ENCODE data around the gene DUS1L.

The DUS1L gene

DNA sequence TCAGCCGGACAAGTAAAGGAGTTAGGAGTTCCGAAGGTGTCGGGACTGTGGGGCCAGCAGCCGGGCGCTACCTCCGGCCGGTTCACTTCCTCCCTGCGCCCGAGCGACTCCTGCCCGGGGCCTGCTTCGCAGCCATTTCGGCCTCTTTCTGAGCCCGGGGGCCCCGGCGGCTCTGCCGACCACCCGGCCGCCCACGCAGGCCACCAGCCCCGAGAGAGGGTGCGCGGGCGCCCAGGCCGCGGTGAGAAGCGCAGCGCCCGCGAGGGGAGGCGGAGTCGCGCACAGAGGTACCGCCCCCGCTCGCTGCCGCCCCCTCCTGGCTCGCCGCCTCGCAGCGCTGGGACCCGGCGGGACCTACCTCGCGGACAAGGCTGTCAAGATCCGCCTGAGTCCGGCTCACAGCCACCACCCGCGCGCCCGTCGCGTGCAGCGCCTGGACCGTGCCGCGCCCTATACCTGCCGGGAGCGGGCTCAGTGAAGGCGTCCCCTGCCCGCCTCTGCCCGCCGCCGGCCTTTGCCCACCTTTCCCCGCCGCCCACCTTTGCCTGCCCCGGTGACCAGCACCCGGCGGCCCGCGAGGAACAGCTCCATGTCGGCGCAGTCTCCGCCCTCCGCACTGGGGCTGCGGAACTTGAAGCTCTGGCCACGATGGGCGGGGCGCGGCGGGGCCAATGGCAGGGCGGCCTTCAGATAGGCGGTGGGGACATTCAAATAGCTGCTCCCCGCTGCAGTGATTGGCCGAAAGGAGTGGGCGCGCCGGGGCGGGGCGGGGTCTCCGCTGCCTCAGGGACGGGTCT lies 28.3 kb downstream of the DUS1L start, which contains the start of gene DCXR:
DCXR (minus strand) TSS at position 606 of the 797 bp plus-strand sequence; CDS start at position 591, 15 bp downstream.
- Histone ChIP-seq H3K27me3 (ENCODE audit: insufficient read depth, low read length) (no peaks in the 10 kb centered on the region), H3K36me3 (ENCODE audit: insufficient read depth, low read length) (peaks cover 7% of the 10 kb centered on the region), H3K4me3 (ENCODE audit: low read length) (peak within 1 kb of the TSS; percentile 85), H2AFZ (ENCODE audit: low read depth, low read length) (peak within 1 kb of the TSS; percentile 33), H3K9me3 (ENCODE audit: low read length) (no peaks in the 10 kb centered on the region), H3K4me1 (ENCODE audit: insufficient read depth, low read length) (peaks cover 23% of the 10 kb centered on the region)

DNA sequence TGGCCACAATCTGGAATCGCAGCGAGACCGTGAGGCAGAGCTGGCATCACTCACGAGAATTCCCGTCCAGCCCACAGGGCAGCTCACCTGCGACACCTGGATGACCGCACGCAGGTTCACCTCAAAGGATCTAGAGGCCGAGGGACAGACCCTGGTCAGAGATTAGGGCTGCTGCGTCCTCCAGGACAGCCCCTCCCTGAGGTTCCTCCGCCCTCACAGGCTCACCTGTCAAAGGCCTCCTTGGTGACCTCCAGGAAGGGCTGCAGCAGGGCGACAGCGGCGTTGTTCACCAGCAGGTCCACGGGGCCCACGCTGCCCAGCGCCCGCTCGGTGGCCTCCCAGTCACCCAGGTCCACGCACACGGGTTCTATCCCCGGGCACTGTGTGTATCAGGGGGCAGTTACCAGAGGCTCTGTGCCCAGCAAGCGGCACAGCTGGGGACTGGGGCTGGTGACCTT lies 28.9 kb downstream of the DUS1L start:
- Histone ChIP-seq H3K4me3 (ENCODE audit: low read length) (peak overlapping the region; percentile 85), H3K27me3 (ENCODE audit: insufficient read depth, low read length) (no peaks in the 10 kb centered on the region), H3K36me3 (ENCODE audit: insufficient read depth, low read length) (peaks cover 7% of the 10 kb centered on the region), H2AFZ (ENCODE audit: low read depth, low read length) (no peak overlapping the region), H3K9me3 (ENCODE audit: low read length) (no peaks in the 10 kb centered on the region), H3K4me1 (ENCODE audit: insufficient read depth, low read length) (peaks cover 27% of the 10 kb centered on the region)

DNA sequence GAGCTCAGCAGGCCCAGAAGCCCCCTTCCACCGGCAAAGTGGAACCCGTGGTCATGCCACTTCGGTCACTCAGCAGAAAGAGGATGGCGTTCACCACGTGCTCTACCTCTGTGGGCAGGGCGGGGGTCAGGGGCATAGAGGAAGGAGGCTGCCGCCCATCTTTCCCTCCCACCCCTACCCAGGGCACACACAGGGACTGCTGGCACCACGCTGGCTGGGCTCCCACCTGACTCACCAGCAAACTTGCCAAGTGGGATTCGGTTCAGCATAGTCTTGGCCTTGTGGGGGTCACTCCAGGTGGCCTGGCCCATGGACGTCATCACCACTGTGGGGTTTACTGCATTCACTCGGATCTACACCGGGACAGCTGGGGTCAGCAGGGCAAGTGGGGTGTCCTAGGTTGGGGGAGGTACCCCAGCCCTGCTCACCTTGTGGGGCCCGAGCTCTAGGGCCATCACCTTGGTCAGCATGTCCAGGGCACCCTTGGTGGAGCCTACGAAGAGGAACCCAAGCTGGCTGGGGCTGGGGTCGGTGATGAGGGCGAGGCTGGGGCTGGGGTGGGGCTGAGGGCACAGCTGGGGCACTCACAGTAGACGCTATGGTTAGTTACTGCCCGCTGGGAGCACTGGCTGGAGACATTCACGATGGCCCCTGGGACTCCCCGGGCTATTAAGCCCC lies 29.5 kb downstream of the DUS1L start:
- no peaks in the 10 kb centered on the region for H3K27me3 ChIP-seq (ENCODE audit: insufficient read depth, low read length)
- peak overlapping the region; percentile 85 for H3K4me3 ChIP-seq (ENCODE audit: low read length)
- peaks cover 7% of the 10 kb centered on the region for H3K36me3 ChIP-seq (ENCODE audit: insufficient read depth, low read length)
- no peaks in the 10 kb centered on the region for H3K9me3 ChIP-seq (ENCODE audit: low read length)
- H3K4me1 ChIP-seq (ENCODE audit: insufficient read depth, low read length) = peaks cover 27% of the 10 kb centered on the region
- H2AFZ ChIP-seq (ENCODE audit: low read depth, low read length) = no peak overlapping the region

GRCh38 chr17:82035488-82035887 lies 30.1 kb downstream of the DUS1L start:
- H2AFZ ChIP-seq (ENCODE audit: low read depth, low read length) = no peak overlapping the region
- H3K4me1 ChIP-seq (ENCODE audit: insufficient read depth, low read length) = peaks cover 30% of the 10 kb centered on the region
- H3K4me3 ChIP-seq (ENCODE audit: low read length) = no peak overlapping the region
- H3K27me3 ChIP-seq (ENCODE audit: insufficient read depth, low read length) = no peaks in the 10 kb centered on the region
- H3K36me3 ChIP-seq (ENCODE audit: insufficient read depth, low read length) = peaks cover 7% of the 10 kb centered on the region
- no peaks in the 10 kb centered on the region for H3K9me3 ChIP-seq (ENCODE audit: low read length)

DNA sequence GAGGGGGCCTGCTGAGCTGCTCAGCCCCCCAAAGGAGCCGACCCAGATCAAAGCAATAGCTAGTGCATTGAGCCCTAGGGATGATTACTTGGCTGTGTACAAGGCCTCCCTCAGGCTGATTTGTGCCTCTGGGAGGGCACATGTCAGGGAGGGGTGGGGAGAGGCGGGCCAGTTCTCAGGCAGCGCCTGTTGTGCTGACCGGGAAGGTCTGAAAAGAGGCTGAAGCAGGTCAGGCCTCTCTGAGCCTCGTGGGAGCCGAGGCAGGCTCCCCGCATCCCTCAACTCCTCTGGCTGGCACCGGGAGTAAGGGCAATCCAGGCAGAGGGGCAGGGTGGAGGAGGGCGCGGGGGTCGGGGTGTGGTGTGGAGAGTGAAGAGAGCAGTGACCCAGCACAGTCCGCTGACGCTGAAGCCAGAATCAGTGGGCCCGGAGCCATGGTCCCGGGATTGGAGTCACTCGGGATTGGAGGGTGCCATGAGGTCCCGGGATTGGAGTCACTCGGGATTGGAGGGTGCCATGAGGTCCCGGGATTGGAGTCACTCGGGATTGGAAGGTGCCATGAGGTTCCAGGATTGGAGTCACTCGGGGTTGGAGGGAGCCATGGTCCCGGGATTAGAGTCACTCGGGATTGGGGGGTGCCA lies 31.1 kb downstream of the DUS1L start:
- H3K4me1 ChIP-seq (ENCODE audit: insufficient read depth, low read length) = peaks cover 33% of the 10 kb centered on the region
- no peak overlapping the region for H3K4me3 ChIP-seq (ENCODE audit: low read length)
- peaks cover 7% of the 10 kb centered on the region for H3K36me3 ChIP-seq (ENCODE audit: insufficient read depth, low read length)
- no peaks in the 10 kb centered on the region for H3K9me3 ChIP-seq (ENCODE audit: low read length)
- no peaks in the 10 kb centered on the region for H3K27me3 ChIP-seq (ENCODE audit: insufficient read depth, low read length)
- no peak overlapping the region for H2AFZ ChIP-seq (ENCODE audit: low read depth, low read length)

GRCh38 chr17:82033359-82034085 lies 32.1 kb downstream of the DUS1L start:
- Histone ChIP-seq H3K4me1 (ENCODE audit: insufficient read depth, low read length) (peaks cover 33% of the 10 kb centered on the region), H2AFZ (ENCODE audit: low read depth, low read length) (no peak overlapping the region), H3K9me3 (ENCODE audit: low read length) (no peaks in the 10 kb centered on the region), H3K4me3 (ENCODE audit: low read length) (no peak overlapping the region), H3K27me3 (ENCODE audit: insufficient read depth, low read length) (no peaks in the 10 kb centered on the region), H3K36me3 (ENCODE audit: insufficient read depth, low read length) (peaks cover 7% of the 10 kb centered on the region)

GRCh38 chr17:82031885-82032627 lies 33.5 kb downstream of the DUS1L start:
- Histone ChIP-seq H2AFZ (ENCODE audit: low read depth, low read length) (no peak overlapping the region), H3K27me3 (ENCODE audit: insufficient read depth, low read length) (no peaks in the 10 kb centered on the region), H3K36me3 (ENCODE audit: insufficient read depth, low read length) (peaks cover 7% of the 10 kb centered on the region), H3K9me3 (ENCODE audit: low read length) (no peaks in the 10 kb centered on the region), H3K4me1 (ENCODE audit: insufficient read depth, low read length) (peaks cover 33% of the 10 kb centered on the region), H3K4me3 (ENCODE audit: low read length) (peak overlapping the region; percentile 39)

DNA sequence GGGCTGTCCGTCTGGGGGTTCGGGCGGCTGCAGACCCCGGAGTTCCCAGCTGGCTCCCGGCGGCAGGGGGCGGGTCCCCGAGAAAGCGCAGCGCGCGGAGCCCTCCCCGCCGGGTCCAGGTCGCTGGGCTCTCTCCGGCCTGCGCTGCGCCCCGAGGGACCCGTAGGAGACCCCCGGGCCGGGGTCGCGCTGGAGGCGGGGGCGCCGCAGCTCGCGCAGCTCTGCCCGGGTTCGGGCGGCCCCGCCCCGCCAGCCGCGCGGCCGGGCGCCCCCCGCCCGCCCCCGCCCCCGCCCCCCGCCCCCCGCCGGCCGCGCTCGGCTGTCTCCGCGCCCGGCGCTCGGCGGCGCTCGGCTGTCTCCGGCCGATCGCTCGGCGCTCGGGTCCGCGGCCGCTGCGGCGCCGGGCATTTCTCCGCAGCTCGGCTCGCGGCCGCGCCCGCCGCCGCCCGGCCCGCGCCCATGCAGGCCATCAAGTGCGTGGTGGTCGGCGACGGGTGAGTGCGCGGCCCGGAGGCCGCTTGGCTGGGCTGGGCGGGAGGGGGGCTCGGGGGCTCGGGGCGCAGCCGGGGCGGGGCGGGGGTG lies 34.2 kb downstream of the DUS1L start, which contains the start of gene RAC3:
RAC3 (plus strand) TSS at position 376 of the 582 bp plus-strand sequence; CDS start at position 460, 84 bp downstream.
- H3K9me3 ChIP-seq (ENCODE audit: low read length) = no peaks in the 10 kb centered on the region
- peaks cover 27% of the 10 kb centered on the region for H3K4me1 ChIP-seq (ENCODE audit: insufficient read depth, low read length)
- peak within 1 kb of the TSS; percentile 74 for H2AFZ ChIP-seq (ENCODE audit: low read depth, low read length)
- H3K4me3 ChIP-seq (ENCODE audit: low read length) = peak within 1 kb of the TSS; percentile 39
- no peaks in the 10 kb centered on the region for H3K27me3 ChIP-seq (ENCODE audit: insufficient read depth, low read length)
- H3K36me3 ChIP-seq (ENCODE audit: insufficient read depth, low read length) = peaks cover 7% of the 10 kb centered on the region

DNA sequence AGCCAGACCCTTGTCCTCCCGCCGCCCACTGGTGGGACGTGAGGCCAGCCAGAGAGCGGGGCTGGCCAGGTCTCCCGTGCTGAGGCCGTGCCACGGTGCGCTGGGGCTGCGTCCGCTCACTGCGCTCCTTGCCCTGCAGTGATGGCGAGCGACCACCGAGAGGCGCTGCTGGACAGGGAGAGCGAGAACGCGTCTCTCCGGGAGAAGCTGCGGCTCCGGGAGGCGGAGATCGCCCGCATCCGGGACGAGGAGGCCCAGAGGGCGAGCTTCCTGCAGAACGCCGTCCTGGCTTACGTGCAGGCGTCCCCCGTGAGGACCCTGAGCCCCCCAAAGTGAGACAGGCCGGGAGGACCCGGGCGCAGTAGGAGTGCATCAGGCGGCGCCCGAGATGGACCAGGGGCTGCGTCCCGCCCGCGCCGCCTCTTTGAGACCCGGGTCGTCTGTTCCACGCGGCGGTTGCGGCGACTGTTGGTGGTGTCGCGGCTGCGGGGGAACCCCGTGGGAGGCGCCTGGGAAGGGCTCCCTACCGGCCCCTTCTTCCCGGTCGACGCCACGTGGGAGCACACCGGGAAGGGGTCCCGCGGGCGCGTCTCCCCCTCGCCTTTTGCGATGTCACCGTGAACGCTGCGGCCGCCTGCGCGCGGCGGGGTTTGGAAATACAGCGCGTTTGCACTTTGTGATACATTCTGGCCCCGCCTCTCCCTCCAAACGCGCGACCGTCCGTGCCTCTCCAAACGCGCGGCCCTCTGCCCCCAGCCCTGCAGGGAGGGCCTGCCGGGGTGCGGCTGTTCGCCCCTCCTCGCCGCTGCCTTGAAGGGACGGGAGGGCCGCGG lies 34.9 kb downstream of the DUS1L start:
- peak overlapping the region; percentile 38 for H3K4me3 ChIP-seq (ENCODE audit: low read length)
- H3K9me3 ChIP-seq (ENCODE audit: low read length) = no peaks in the 10 kb centered on the region
- peaks cover 5% of the 10 kb centered on the region for H3K36me3 ChIP-seq (ENCODE audit: insufficient read depth, low read length)
- peak overlapping the region; percentile 74 for H2AFZ ChIP-seq (ENCODE audit: low read depth, low read length)
- H3K27me3 ChIP-seq (ENCODE audit: insufficient read depth, low read length) = no peaks in the 10 kb centered on the region
- peaks cover 21% of the 10 kb centered on the region for H3K4me1 ChIP-seq (ENCODE audit: insufficient read depth, low read length)

DNA sequence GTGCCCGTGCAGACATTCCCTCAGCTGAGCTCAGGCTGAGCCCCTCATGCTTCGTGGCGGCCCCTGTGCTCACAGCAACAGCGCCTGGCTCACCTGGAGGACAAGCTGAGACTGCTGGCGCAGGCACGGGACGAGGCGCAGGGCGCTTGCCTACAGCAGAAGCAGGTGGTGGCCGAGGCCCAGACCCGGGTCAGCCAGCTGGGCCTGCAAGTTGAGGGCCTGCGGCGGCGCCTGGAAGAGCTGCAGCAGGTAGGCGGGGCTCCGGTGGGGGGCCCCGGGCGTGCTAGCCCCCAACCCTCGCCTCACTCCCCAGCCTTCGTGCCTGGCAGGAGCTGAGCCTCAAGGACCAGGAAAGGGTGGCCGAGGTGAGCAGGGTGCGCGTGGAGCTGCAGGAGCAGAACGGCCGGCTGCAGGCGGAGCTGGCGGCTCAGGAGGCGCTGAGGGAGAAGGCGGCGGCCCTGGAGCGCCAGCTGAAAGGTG lies 35.6 kb downstream of the DUS1L start:
- Histone ChIP-seq H3K4me3 (ENCODE audit: low read length) (no peak overlapping the region), H3K4me1 (ENCODE audit: insufficient read depth, low read length) (peaks cover 21% of the 10 kb centered on the region), H2AFZ (ENCODE audit: low read depth, low read length) (no peak overlapping the region), H3K36me3 (ENCODE audit: insufficient read depth, low read length) (no peaks in the 10 kb centered on the region), H3K9me3 (ENCODE audit: low read length) (no peaks in the 10 kb centered on the region), H3K27me3 (ENCODE audit: insufficient read depth, low read length) (no peaks in the 10 kb centered on the region)

DNA sequence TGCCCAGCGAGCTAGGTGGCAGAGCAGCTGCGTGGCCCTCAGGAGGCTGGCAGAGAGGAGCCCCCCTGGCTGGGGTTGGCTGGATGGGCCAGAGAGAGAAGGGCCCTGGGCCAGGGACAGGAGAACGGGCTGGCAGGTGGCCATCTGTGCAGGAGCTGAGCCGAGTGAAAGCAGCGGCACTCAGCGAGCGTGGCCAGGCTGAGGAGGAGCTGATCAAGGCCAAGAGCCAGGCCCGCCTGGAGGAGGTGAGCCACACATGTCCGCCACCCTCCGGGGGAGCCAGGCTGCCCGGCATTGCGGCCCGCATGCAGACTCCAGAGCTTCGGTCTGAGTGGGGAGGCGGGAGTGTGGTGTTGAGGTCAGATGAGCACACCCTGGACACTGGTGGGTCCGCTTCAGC lies 36.2 kb downstream of the DUS1L start:
- Histone ChIP-seq H3K9me3 (ENCODE audit: low read length) (no peaks in the 10 kb centered on the region), H3K4me1 (ENCODE audit: insufficient read depth, low read length) (peaks cover 25% of the 10 kb centered on the region), H2AFZ (ENCODE audit: low read depth, low read length) (no peak overlapping the region), H3K4me3 (ENCODE audit: low read length) (no peak overlapping the region), H3K27me3 (ENCODE audit: insufficient read depth, low read length) (no peaks in the 10 kb centered on the region), H3K36me3 (ENCODE audit: insufficient read depth, low read length) (no peaks in the 10 kb centered on the region)

Measured in neuron (in vitro differentiated cells).